SU-DHL-6 (cell line): Measurements from ENCODE around the gene TTC12.

Experiments
- H2AFZ ChIP-seq: fragments of 200-600 bp; sonication (generic); 2 replicates; pipeline ENCODE4 v1.6.1; 2014; ENCODE audit warnings: low read depth, mild to moderate bottlenecking, moderate library complexity, mixed read lengths, antibody characterized with exemption, low read length; ENCODE audit not compliant: severe bottlenecking
- H3F3A ChIP-seq: fragments of 200-600 bp; shearing (Covaris generic); 2 replicates; pipeline ENCODE4 v1.6.0; 2016; ENCODE audit warnings: antibody characterized with exemption, mild to moderate bottlenecking; ENCODE audit not compliant: insufficient read depth
- H3K27ac ChIP-seq: fragments of 200-600 bp; sonication (generic); 2 replicates; pipeline ENCODE4 v1.5.1; 2016; ENCODE audit warnings: low read depth, mild to moderate bottlenecking, low read length, moderate library complexity, mixed read lengths
- H3K27me3 ChIP-seq: fragments of 200-600 bp; sonication (generic), shearing (Covaris generic); 2 replicates; pipeline ENCODE4 v1.6.0; 2014; ENCODE audit warnings: mild to moderate bottlenecking, low read length
- H3K36me3 ChIP-seq: fragments of 200-600 bp; sonication (generic); 2 replicates; pipeline ENCODE4 v1.6.1; 2014; ENCODE audit warnings: mild to moderate bottlenecking, low read length, mixed read lengths
- H3K4me2 ChIP-seq: fragments of 300-600, 200-600 bp; shearing (Covaris generic), sonication (generic); 2 replicates; pipeline ENCODE4 v1.6.0; 2014; ENCODE audit warnings: low read length, low read depth, mild to moderate bottlenecking; ENCODE audit not compliant: poor library complexity, severe bottlenecking
- H3K4me3 ChIP-seq: fragments of 200-600 bp; sonication (generic); 2 replicates; pipeline ENCODE4 v1.5.1; 2014; ENCODE audit warnings: antibody characterized with exemption, low read length, mild to moderate bottlenecking, mixed read lengths; ENCODE audit not compliant: insufficient read depth, poor library complexity, severe bottlenecking
- H3K79me2 ChIP-seq: fragments of 200-600 bp; sonication (generic); 2 replicates; pipeline ENCODE4 v1.6.1; 2014; ENCODE audit warnings: mild to moderate bottlenecking, low read length, moderate library complexity; ENCODE audit not compliant: insufficient read depth
- H3K9ac ChIP-seq: fragments of 200-600 bp; sonication (generic); 2 replicates; pipeline ENCODE4 v1.7.0; 2014; ENCODE audit warnings: mild to moderate bottlenecking, low read length
- H3K9me2 ChIP-seq: fragments of 200-600 bp; sonication (generic); replicated peaks from 2 replicates; pipeline ENCODE4 v1.6.1; 2014; ENCODE audit warnings: low read length; ENCODE audit not compliant: insufficient read depth
- H3K9me3 ChIP-seq: fragments of 200-600 bp; sonication (generic); 2 replicates; pipeline ENCODE4 v1.6.1; 2014; ENCODE audit warnings: low read length, mixed read lengths; ENCODE audit not compliant: insufficient read depth
- H4K20me1 ChIP-seq: fragments of 200-600 bp; sonication (generic); 2 replicates; pipeline ENCODE4 v1.6.1; 2014; ENCODE audit warnings: low read depth, mild to moderate bottlenecking, antibody characterized with exemption, low read length, moderate library complexity, mixed read lengths
- CTCF ChIP-seq: fragments of 200-600 bp; sonication (generic); IDR thresholded peaks from one replicate; pipeline ENCODE4 v1.5.1; 2017; ENCODE audit warnings: antibody characterized with exemption, mild to moderate bottlenecking, low read length, moderate library complexity; ENCODE audit not compliant: insufficient read depth, poor library complexity, severe bottlenecking
- EZH2phosphoT487 ChIP-seq: fragments of 200-600 bp; sonication (generic), shearing (Covaris generic); conservative IDR thresholded peaks from 2 replicates; pipeline ENCODE4 v1.6.1; 2018; ENCODE audit warnings: mild to moderate bottlenecking, antibody characterized with exemption, low read length, moderate library complexity, mixed read lengths

TTC12 gene

GRCh38 chr11:113411536-113411935 lies 97.2 kb downstream of the TTC12 start:
- Histone ChIP-seq H3K79me2 (no peaks in the 10 kb centered on the region), H2AFZ (no peak overlapping the region), H3K4me2 (no peak overlapping the region), H3K27ac (no peak overlapping the region), H4K20me1 (no peaks in the 10 kb centered on the region), H3K9me2 (no peaks in the 10 kb centered on the region), H3F3A (no peaks in the 10 kb centered on the region), H3K27me3 (no peaks in the 10 kb centered on the region), H3K9ac (no peak overlapping the region), H3K9me3 (no peaks in the 10 kb centered on the region), H3K4me3 (no peak overlapping the region), H3K36me3 (no peaks in the 10 kb centered on the region)
- TF ChIP-seq CTCF (no peak), EZH2phosphoT487 (no peak)

GRCh38 chr11:113412675-113413074 lies 98.3 kb downstream of the TTC12 start:
- no peak overlapping the region for H2AFZ ChIP-seq
- no peak overlapping the region for H3K9ac ChIP-seq
- no peaks in the 10 kb centered on the region for H3K27me3 ChIP-seq
- no peaks in the 10 kb centered on the region for H3K79me2 ChIP-seq
- H3K27ac ChIP-seq, result no peak overlapping the region
- H3K36me3 ChIP-seq, result no peaks in the 10 kb centered on the region
- no peaks in the 10 kb centered on the region for H3K9me2 ChIP-seq
- no peaks in the 10 kb centered on the region for H3K9me3 ChIP-seq
- H4K20me1 ChIP-seq, result no peaks in the 10 kb centered on the region
- H3K4me2 ChIP-seq, result no peak overlapping the region
- no peak overlapping the region for H3K4me3 ChIP-seq
- H3F3A ChIP-seq, result no peaks in the 10 kb centered on the region
- TF ChIP-seq CTCF (no peak), EZH2phosphoT487 (no peak)

GRCh38 chr11:113415343-113415742 lies 101.0 kb downstream of the TTC12 start:
- H3K27me3 ChIP-seq, result no peaks in the 10 kb centered on the region
- TF ChIP-seq CTCF (no peak), EZH2phosphoT487 (no peak)
- H3F3A ChIP-seq, result no peaks in the 10 kb centered on the region
- H2AFZ ChIP-seq, result no peak overlapping the region
- H3K9me3 ChIP-seq, result no peaks in the 10 kb centered on the region
- H3K36me3 ChIP-seq, result no peaks in the 10 kb centered on the region
- H4K20me1 ChIP-seq, result no peaks in the 10 kb centered on the region
- H3K4me3 ChIP-seq, result no peak overlapping the region
- no peak overlapping the region for H3K4me2 ChIP-seq
- no peaks in the 10 kb centered on the region for H3K9me2 ChIP-seq
- no peak overlapping the region for H3K9ac ChIP-seq
- H3K79me2 ChIP-seq, result no peaks in the 10 kb centered on the region
- H3K27ac ChIP-seq, result no peak overlapping the region
